Glutamatergic neuron (in vitro differentiated cells): ENCODE results near the gene TEC. TPM values are rescaled to one million over a fixed set of nuclear protein-coding genes. Genes with fewer than 3 reads are reported as not detected.

Experiments
- DNase-seq: peaks from one replicate; pipeline ENCODE4 v3.0.0; 2022
- H3K27ac Mint-ChIP-seq: one replicate; pipeline ENCODE4 v1.8.0; 2020; ENCODE audit warnings: mild to moderate bottlenecking, mixed read lengths, inconsistent platforms; ENCODE audit not compliant: unreplicated experiment
- H3K27me3 Mint-ChIP-seq: one replicate; pipeline ENCODE4 v1.8.0; 2020; ENCODE audit warnings: mild to moderate bottlenecking, moderate library complexity, mixed read lengths, inconsistent platforms; ENCODE audit not compliant: unreplicated experiment
- H3K36me3 Mint-ChIP-seq: one replicate; pipeline ENCODE4 v1.8.0; 2020; ENCODE audit warnings: mild to moderate bottlenecking, mixed read lengths, inconsistent platforms; ENCODE audit not compliant: unreplicated experiment
- H3K4me1 Mint-ChIP-seq: one replicate; pipeline ENCODE4 v1.8.0; 2020; ENCODE audit warnings: mild to moderate bottlenecking, low read depth, mixed read lengths, inconsistent platforms; ENCODE audit not compliant: unreplicated experiment
- H3K4me3 Mint-ChIP-seq: one replicate; pipeline ENCODE4 v1.8.0; 2020; ENCODE audit warnings: mild to moderate bottlenecking, mixed read lengths, inconsistent platforms; ENCODE audit not compliant: unreplicated experiment
- H3K9me3 Mint-ChIP-seq: one replicate; pipeline ENCODE4 v1.8.0; 2020; ENCODE audit warnings: mild to moderate bottlenecking, moderate library complexity, mixed read lengths, inconsistent platforms; ENCODE audit not compliant: unreplicated experiment
- CTCF ChIP-seq: fragments of 200-600 bp; sonication (generic); IDR thresholded peaks from one replicate; pipeline ENCODE4 v1.5.0; 2021; ENCODE audit not compliant: partially characterized antibody, unreplicated experiment
- total RNA-seq: library from RNA; stranded (reverse); fragmentation: NEBNext Ultra II Directional; extraction: Animal tissue kit (Norgen Biotek cat#: 25700); gene quantifications from one replicate; pipeline ENCODE4 v1.2.1, GENCODE V29; 2021; ENCODE audit not compliant: unreplicated experiment

Gene TEC
- total RNA-seq, 1 donor from 2014 or later, result 0.37 TPM

- peaks cover 3% of the 10 kb centered on the region for H3K27me3 Mint-ChIP-seq
Measured at GRCh38 chr4:48307528-48307927, 37.9 kb upstream of the TEC start.

GRCh38 chr4:48305508-48305907 is 35.9 kb upstream of the TEC start:
- Mint-ChIP-seq H3K27me3 (peaks cover 2% of the 10 kb centered on the region), H3K4me1 (no peaks in the 10 kb centered on the region), H3K27ac (no peak overlapping the region), H3K36me3 (no peaks in the 10 kb centered on the region), H3K4me3 (no peak overlapping the region), H3K9me3 (no peaks in the 10 kb centered on the region)
- no peak for DNase-seq
- TF ChIP-seq CTCF, result no peak

More at GRCh38 chr4:48307528-48307927, 37.9 kb upstream of the TEC start:
- no peak overlapping the region for H3K27ac Mint-ChIP-seq
- no peaks in the 10 kb centered on the region for H3K4me1 Mint-ChIP-seq
- no peak for DNase-seq
- no peaks in the 10 kb centered on the region for H3K9me3 Mint-ChIP-seq
- TF ChIP-seq CTCF, result no peak
- no peaks in the 10 kb centered on the region for H3K36me3 Mint-ChIP-seq
- no peak overlapping the region for H3K4me3 Mint-ChIP-seq

- H3K27me3 Mint-ChIP-seq, result peaks cover 2% of the 10 kb centered on the region
- no peak overlapping the region for H3K27ac Mint-ChIP-seq
- no peaks in the 10 kb centered on the region for H3K4me1 Mint-ChIP-seq
- no peak for DNase-seq
- no peak for TF ChIP-seq CTCF
- H3K9me3 Mint-ChIP-seq, result no peaks in the 10 kb centered on the region
- no peak overlapping the region for H3K4me3 Mint-ChIP-seq
- H3K36me3 Mint-ChIP-seq, result no peaks in the 10 kb centered on the region
Measured at GRCh38 chr4:48300004-48300403, 30.4 kb upstream of the TEC start.

- H3K27ac Mint-ChIP-seq, result no peak overlapping the region
- no peak for TF ChIP-seq CTCF
- no peak for DNase-seq
- no peaks in the 10 kb centered on the region for H3K9me3 Mint-ChIP-seq
- H3K36me3 Mint-ChIP-seq, result no peaks in the 10 kb centered on the region
- peaks cover 2% of the 10 kb centered on the region for H3K27me3 Mint-ChIP-seq
- H3K4me1 Mint-ChIP-seq, result no peaks in the 10 kb centered on the region
- no peak overlapping the region for H3K4me3 Mint-ChIP-seq
Measured at GRCh38 chr4:48299560-48299959, 29.9 kb upstream of the TEC start.

- Mint-ChIP-seq H3K4me1 (peaks cover 2% of the 10 kb centered on the region), H3K4me3 (no peak overlapping the region), H3K27ac (no peak overlapping the region), H3K36me3 (no peaks in the 10 kb centered on the region), H3K9me3 (peaks cover 2% of the 10 kb centered on the region), H3K27me3 (peaks cover 3% of the 10 kb centered on the region)
- no peak for TF ChIP-seq CTCF
- DNase-seq, result no peak
Measured at GRCh38 chr4:48297256-48297846, 27.7 kb upstream of the TEC start.
